Ishikawa (cell line): ENCODE data around the gene FAM120A.

ENCODE experiments used
- CEBPB ChIP-seq: IDR thresholded peaks from 2 replicates; pipeline ENCODE4 v1.6.1; 2012
- CREB1 ChIP-seq: IDR thresholded peaks from 2 replicates; pipeline ENCODE4 v1.6.1; 2012; ENCODE audit warnings: low read depth
- EGR1 ChIP-seq: IDR thresholded peaks from 2 replicates; pipeline ENCODE4 v1.6.1; 2012
- EP300 ChIP-seq: IDR thresholded peaks from 2 replicates; pipeline ENCODE4 v1.6.1; 2012; ENCODE audit warnings: borderline replicate concordance
- FOXM1 ChIP-seq: IDR thresholded peaks from 2 replicates; pipeline ENCODE4 v1.6.1; 2012; ENCODE audit warnings: low read depth, borderline replicate concordance
- NFIC ChIP-seq: IDR thresholded peaks from 2 replicates; pipeline ENCODE4 v1.6.1; 2012
- RAD21 ChIP-seq: IDR thresholded peaks from 2 replicates; pipeline ENCODE4 v1.6.1; 2012; ENCODE audit warnings: low read depth
- TAF1 ChIP-seq: IDR thresholded peaks from 2 replicates; pipeline ENCODE4 v1.6.1; 2012; ENCODE audit warnings: low read depth, mild to moderate bottlenecking
- TCF12 ChIP-seq: IDR thresholded peaks from 2 replicates; pipeline ENCODE4 v1.6.1; 2012; ENCODE audit warnings: low read depth
- TEAD4 ChIP-seq: IDR thresholded peaks from 2 replicates; pipeline ENCODE4 v1.6.1; 2012
- YY1 ChIP-seq: IDR thresholded peaks from 2 replicates; pipeline ENCODE4 v1.6.1; 2012; ENCODE audit warnings: low read depth
- ZBTB7A ChIP-seq: IDR thresholded peaks from 2 replicates; pipeline ENCODE4 v1.6.1; 2012; ENCODE audit warnings: low read depth
- TF ChIP-seq, protein P1 (sequence below): IDR thresholded peaks from 2 replicates; pipeline ENCODE4 v1.6.1; 2012; ENCODE audit warnings: low read depth, mild to moderate bottlenecking
- TF ChIP-seq, protein P2 (sequence below): IDR thresholded peaks from 2 replicates; pipeline ENCODE4 v1.6.1; 2012
- TF ChIP-seq, protein P3 (sequence below): IDR thresholded peaks from 2 replicates; pipeline ENCODE4 v1.6.1; 2012

Gene FAM120A, protein sequence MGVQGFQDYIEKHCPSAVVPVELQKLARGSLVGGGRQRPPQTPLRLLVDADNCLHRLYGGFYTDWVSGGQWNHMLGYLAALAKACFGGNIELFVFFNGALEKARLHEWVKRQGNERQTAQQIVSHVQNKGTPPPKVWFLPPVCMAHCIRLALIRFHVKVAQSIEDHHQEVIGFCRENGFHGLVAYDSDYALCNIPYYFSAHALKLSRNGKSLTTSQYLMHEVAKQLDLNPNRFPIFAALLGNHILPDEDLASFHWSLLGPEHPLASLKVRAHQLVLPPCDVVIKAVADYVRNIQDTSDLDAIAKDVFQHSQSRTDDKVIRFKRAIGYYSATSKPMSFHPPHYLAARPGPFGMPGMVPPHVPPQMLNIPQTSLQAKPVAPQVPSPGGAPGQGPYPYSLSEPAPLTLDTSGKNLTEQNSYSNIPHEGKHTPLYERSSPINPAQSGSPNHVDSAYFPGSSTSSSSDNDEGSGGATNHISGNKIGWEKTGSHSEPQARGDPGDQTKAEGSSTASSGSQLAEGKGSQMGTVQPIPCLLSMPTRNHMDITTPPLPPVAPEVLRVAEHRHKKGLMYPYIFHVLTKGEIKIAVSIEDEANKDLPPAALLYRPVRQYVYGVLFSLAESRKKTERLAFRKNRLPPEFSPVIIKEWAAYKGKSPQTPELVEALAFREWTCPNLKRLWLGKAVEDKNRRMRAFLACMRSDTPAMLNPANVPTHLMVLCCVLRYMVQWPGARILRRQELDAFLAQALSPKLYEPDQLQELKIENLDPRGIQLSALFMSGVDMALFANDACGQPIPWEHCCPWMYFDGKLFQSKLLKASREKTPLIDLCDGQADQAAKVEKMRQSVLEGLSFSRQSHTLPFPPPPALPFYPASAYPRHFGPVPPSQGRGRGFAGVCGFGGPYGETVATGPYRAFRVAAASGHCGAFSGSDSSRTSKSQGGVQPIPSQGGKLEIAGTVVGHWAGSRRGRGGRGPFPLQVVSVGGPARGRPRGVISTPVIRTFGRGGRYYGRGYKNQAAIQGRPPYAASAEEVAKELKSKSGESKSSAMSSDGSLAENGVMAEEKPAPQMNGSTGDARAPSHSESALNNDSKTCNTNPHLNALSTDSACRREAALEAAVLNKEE

DNA sequence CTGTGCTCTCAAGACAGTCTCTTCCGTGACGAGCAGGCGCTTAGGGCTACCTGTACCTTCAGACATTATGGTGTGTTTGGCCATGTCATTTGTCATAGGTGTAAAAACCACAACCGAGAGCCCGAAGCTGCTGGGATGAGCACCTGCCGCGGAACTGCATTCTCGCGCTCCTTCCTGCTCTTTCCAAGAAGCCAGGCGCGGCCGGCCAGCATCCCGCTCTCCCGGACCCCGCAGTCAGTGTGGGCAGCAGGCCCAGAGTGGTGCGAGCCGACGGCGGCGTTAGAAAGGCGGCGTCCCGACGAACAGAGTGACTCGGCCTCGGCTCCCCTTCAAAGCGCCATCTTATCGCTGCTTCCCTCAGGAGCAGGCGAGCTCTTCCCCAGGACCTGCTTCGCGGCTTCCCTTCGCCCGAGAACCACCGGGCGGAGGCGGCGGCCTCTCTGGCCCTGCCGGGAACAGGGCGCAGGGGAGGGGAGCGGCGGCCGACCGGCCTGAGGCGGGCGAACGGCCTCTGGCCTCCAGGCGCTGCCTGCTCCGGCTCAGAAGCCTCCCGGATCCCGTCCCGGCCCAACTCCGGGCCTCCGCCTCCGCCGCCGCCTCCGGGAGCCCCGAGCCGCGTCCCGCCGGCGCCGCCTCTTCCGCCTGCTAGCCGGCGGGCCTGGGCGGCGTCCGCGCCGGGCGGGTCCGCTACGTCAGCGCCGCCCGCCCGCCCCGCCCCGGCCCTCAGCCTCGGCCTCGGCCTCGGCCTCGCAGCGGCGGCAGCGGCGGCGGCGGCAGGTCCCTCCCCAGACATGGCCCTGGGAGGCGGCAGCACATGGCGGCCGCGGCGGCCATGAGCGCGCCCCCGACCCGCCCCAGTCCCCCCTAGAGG is at the start of gene FAM120A:
TSS of gene FAM120A (plus strand) at position 741 of the 871 bp plus-strand sequence. CDS start 231 bp downstream, outside the sequence.
- TF ChIP-seq EP300: peak; percentile 25; the same call in 1 of the 2 replicates
- no peak for TF ChIP-seq NFIC
- no peak for TF ChIP-seq RAD21
- TF ChIP-seq ZBTB7A: no peak
- no peak for TF ChIP-seq CEBPB
- TF ChIP-seq, protein P1, sequence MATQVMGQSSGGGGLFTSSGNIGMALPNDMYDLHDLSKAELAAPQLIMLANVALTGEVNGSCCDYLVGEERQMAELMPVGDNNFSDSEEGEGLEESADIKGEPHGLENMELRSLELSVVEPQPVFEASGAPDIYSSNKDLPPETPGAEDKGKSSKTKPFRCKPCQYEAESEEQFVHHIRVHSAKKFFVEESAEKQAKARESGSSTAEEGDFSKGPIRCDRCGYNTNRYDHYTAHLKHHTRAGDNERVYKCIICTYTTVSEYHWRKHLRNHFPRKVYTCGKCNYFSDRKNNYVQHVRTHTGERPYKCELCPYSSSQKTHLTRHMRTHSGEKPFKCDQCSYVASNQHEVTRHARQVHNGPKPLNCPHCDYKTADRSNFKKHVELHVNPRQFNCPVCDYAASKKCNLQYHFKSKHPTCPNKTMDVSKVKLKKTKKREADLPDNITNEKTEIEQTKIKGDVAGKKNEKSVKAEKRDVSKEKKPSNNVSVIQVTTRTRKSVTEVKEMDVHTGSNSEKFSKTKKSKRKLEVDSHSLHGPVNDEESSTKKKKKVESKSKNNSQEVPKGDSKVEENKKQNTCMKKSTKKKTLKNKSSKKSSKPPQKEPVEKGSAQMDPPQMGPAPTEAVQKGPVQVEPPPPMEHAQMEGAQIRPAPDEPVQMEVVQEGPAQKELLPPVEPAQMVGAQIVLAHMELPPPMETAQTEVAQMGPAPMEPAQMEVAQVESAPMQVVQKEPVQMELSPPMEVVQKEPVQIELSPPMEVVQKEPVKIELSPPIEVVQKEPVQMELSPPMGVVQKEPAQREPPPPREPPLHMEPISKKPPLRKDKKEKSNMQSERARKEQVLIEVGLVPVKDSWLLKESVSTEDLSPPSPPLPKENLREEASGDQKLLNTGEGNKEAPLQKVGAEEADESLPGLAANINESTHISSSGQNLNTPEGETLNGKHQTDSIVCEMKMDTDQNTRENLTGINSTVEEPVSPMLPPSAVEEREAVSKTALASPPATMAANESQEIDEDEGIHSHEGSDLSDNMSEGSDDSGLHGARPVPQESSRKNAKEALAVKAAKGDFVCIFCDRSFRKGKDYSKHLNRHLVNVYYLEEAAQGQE: no peak; the same call in 1 of the 2 replicates
- peak; percentile 75 for TF ChIP-seq YY1
- TF ChIP-seq EGR1: 0 out of 2 replicates have a peak, but pooled peaks have one; percentile 11
- no peak for TF ChIP-seq TEAD4
- TF ChIP-seq, protein P2, sequence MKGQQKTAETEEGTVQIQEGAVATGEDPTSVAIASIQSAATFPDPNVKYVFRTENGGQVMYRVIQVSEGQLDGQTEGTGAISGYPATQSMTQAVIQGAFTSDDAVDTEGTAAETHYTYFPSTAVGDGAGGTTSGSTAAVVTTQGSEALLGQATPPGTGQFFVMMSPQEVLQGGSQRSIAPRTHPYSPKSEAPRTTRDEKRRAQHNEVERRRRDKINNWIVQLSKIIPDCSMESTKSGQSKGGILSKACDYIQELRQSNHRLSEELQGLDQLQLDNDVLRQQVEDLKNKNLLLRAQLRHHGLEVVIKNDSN: no peak
- TF ChIP-seq CREB1: no peak
- no peak for TF ChIP-seq FOXM1
- TF ChIP-seq TAF1: peak; percentile 33; the same call in 1 of the 2 replicates
- no peak for TF ChIP-seq TCF12
- TF ChIP-seq, protein P3, sequence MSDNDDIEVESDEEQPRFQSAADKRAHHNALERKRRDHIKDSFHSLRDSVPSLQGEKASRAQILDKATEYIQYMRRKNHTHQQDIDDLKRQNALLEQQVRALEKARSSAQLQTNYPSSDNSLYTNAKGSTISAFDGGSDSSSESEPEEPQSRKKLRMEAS: peak; percentile 51

DNA sequence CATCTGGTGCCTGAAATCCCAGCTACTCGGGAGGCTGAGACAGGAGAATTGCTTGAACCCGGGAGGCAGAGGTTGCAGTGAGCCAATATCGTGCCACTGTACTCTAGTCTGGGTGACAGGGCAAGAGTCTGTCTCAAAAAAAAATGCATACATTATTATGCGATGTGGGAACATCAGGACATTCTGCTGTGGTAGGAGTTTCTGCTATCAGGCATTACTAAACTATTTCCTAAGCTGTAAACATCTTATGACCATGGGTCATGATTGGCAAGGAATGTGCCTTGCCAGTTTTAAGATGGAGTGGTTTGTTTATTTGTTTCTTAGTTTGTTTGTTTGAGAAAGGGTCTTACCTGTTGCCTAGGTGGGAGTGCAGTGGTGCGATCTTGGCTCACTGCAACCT is 45.1 kb upstream of the FAM120A start:
- no peak for TF ChIP-seq YY1
- no peak for TF ChIP-seq CREB1
- TF ChIP-seq ZBTB7A: no peak
- TF ChIP-seq RAD21: no peak
- no peak for TF ChIP-seq CEBPB
- TF ChIP-seq, protein P2: no peak
- no peak for TF ChIP-seq TCF12
- TF ChIP-seq EP300: no peak
- TF ChIP-seq, protein P1: no peak
- TF ChIP-seq TAF1: no peak
- no peak for TF ChIP-seq EGR1
- no peak for TF ChIP-seq NFIC
- TF ChIP-seq FOXM1: no peak
- TF ChIP-seq TEAD4: no peak
- TF ChIP-seq, protein P3: no peak

DNA sequence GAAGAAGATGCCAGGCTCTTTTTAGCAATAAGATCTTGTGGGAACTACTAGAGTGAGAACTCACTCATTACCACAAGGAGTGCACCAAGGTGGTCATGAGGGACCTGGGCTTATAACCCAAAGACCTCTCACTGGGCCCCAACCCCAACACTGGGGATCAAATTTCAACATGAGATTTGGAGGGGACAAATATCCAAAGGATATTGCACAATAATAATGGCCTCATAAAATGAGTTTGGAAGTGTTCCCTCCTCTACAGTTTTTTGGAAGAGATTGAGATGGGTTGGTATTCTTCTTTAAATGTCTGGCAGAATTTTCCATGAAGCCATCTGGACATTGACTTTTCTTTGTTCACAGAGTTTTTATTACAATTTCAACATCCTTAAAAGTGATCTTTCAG is 38.0 kb upstream of the FAM120A start:
- TF ChIP-seq TAF1: no peak
- TF ChIP-seq EGR1: no peak
- TF ChIP-seq RAD21: no peak
- TF ChIP-seq TCF12: no peak

DNA sequence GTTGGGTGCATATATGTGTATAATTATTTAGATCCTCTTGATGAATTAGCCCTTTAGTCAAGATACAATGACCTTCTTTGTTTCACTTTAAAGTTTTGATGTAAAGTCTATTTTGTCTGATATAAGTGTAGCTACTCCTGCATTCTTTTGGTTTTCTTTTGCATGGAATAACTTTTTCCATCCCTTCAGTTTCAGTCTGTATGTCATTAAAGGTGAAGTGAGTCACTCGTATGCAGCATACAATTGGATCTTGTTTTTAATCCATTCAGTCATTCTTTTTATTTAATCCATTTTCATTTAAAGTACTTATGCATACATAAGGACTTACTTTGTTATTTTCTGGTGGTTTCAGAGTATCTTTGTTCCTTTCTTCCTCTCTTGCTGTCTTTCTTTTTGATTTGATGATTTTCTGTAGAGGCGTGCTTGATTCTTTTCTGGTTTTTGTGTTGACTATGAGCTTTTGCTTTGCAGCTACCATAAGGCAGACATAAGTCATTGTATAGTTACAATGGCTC is 36.3 kb upstream of the FAM120A start:
- TF ChIP-seq, protein P1: no peak
- TF ChIP-seq TCF12: no peak
- no peak for TF ChIP-seq EGR1
- TF ChIP-seq TAF1: no peak
- TF ChIP-seq ZBTB7A: no peak
- TF ChIP-seq YY1: no peak
- no peak for TF ChIP-seq NFIC
- TF ChIP-seq FOXM1: no peak
- TF ChIP-seq CEBPB: no peak
